Measurements from ENCODE around the gene TXNDC17. TPM values are rescaled to one million over a fixed set of nuclear protein-coding genes. Genes with fewer than 3 reads are reported as not detected.

Gene TXNDC17
- total RNA-seq, 2 donors from 2014 or later: 52.6 to 90.6 TPM

DNA sequence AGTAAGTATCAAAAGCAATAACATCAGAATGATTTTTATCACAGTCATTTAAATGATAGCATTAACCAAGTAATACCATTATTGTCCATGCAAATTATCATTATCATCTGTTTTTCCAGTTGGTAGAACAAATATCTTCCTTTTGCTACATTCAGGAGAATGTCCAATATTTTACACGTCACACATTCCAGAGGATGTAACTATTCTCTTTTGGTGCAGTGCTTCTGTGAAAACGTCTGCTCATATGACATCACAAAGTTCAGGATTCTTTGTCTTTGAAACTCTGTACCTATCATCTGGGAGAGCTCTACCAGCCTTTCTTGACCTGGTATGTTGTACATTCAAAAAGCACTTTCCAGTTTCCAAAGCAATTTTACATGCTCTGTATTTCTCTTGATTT is 44.3 kb upstream of the TXNDC17 start:
- Histone ChIP-seq H3K36me3 (peaks cover 17% of the 10 kb centered on the region), H3K9me3 (no peaks in the 10 kb centered on the region), H3K4me3 (no peak overlapping the region), H3K27ac (no peak overlapping the region), H3K4me1 (ENCODE audit: control insufficient read depth in 1 of 2, low read depth in 2 of 2) (peaks cover 13 to 19% of the 10 kb centered on the region in 2 donors), H3K27me3 (replicated peaks; ENCODE audit: insufficient read depth) (no peaks in the 10 kb centered on the region)
- TF ChIP-seq, protein P1, sequence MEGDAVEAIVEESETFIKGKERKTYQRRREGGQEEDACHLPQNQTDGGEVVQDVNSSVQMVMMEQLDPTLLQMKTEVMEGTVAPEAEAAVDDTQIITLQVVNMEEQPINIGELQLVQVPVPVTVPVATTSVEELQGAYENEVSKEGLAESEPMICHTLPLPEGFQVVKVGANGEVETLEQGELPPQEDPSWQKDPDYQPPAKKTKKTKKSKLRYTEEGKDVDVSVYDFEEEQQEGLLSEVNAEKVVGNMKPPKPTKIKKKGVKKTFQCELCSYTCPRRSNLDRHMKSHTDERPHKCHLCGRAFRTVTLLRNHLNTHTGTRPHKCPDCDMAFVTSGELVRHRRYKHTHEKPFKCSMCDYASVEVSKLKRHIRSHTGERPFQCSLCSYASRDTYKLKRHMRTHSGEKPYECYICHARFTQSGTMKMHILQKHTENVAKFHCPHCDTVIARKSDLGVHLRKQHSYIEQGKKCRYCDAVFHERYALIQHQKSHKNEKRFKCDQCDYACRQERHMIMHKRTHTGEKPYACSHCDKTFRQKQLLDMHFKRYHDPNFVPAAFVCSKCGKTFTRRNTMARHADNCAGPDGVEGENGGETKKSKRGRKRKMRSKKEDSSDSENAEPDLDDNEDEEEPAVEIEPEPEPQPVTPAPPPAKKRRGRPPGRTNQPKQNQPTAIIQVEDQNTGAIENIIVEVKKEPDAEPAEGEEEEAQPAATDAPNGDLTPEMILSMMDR (IDR thresholded peaks at IDR 0.05): no peak
- ATAC-seq (ENCODE audit: insufficient number of reproducible peaks, low FRiP score, low read depth) (no peak), DNase-seq (ENCODE audit: low spot score) (no peak)

DNA sequence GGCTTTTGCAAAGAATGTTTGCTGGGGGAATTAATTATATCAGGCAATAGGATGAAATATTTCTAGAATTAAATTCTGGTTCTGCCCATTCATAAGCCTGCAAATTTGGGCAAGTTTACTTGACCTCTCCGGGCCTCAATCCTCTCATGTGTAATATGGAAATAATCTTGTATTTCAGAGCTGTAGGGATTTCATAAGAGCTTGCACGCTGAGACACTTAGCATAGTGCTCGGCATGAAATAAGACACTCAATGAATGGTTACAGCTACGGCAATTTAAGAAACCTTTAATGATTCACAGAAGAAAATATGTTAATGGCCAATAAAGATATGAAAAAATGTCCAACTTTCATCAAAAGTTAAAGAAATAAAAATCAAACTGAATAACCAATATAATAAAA is 43.9 kb upstream of the TXNDC17 start:
- H3K27me3 ChIP-seq (replicated peaks; ENCODE audit: insufficient read depth): no peaks in the 10 kb centered on the region
- peaks cover 13 to 19% of the 10 kb centered on the region in 2 donors for H3K4me1 ChIP-seq (ENCODE audit: control insufficient read depth in 1 of 2, low read depth in 2 of 2)
- no peak overlapping the region for H3K27ac ChIP-seq
- H3K36me3 ChIP-seq: peaks cover 17% of the 10 kb centered on the region
- TF ChIP-seq, protein P1 (IDR thresholded peaks at IDR 0.05): no peak
- H3K4me3 ChIP-seq: no peak overlapping the region
- no peak for DNase-seq (ENCODE audit: low spot score)
- ATAC-seq (ENCODE audit: insufficient number of reproducible peaks, low FRiP score, low read depth): no peak
- H3K9me3 ChIP-seq: no peaks in the 10 kb centered on the region

DNA sequence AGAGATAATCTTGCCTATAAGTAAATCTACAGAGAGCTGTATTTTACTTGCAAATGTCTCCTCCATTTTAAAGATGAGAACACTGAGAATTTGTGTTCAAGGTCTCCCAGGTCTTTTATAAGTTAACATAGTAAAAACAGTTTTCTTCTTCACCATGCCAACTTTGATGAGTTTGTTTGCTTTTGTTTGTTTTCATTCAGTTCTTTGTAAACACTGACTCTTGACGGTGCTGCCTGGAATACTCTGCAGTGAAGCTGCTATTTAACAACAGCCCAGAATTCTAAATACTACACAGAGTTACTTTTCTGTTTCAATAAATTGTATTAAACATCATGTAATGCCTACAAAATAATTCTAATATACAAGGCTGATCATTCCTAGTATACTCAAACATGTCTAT is 43.1 kb upstream of the TXNDC17 start:
- H3K27ac ChIP-seq: no peak overlapping the region
- peaks cover 17% of the 10 kb centered on the region for H3K36me3 ChIP-seq
- DNase-seq (ENCODE audit: low spot score) (no peak), ATAC-seq (ENCODE audit: insufficient number of reproducible peaks, low FRiP score, low read depth) (no peak)
- H3K27me3 ChIP-seq (replicated peaks; ENCODE audit: insufficient read depth): no peaks in the 10 kb centered on the region
- H3K4me3 ChIP-seq: no peak overlapping the region
- no peaks in the 10 kb centered on the region for H3K9me3 ChIP-seq
- TF ChIP-seq, protein P1 (IDR thresholded peaks at IDR 0.05): no peak
- peaks cover 13 to 19% of the 10 kb centered on the region in 2 donors for H3K4me1 ChIP-seq (ENCODE audit: control insufficient read depth in 1 of 2, low read depth in 2 of 2)

DNA sequence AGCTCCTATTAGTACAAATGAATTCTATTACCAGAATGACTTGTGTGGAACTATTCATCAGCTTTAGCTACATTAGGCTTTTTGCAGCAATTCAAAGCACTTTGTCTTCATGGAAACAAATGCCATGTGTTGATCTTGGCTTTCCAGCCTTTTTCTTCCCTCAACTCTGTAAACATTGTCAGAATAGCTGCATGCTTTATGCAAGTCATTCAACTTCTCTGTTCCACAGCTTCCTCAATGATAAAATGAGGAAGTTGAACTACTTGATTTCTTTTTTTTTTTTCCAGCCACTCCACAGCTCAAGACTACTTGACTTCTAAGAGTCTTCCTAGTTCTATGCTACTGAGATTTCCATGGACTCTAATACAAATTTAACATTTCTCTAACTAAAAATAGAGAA is 41.5 kb upstream of the TXNDC17 start:
- no peak overlapping the region for H3K4me3 ChIP-seq
- DNase-seq (ENCODE audit: low spot score) (no peak), ATAC-seq (ENCODE audit: insufficient number of reproducible peaks, low FRiP score, low read depth) (no peak)
- H3K27me3 ChIP-seq (replicated peaks; ENCODE audit: insufficient read depth): no peaks in the 10 kb centered on the region
- no peaks in the 10 kb centered on the region for H3K9me3 ChIP-seq
- peak overlapping the region in 1 of 2 donors; percentile 41 for H3K27ac ChIP-seq
- H3K36me3 ChIP-seq: peaks cover 11% of the 10 kb centered on the region
- TF ChIP-seq, protein P1 (IDR thresholded peaks at IDR 0.05): no peak
- peaks cover 13 to 29% of the 10 kb centered on the region in 2 donors for H3K4me1 ChIP-seq (ENCODE audit: control insufficient read depth in 1 of 2, low read depth in 2 of 2)

DNA sequence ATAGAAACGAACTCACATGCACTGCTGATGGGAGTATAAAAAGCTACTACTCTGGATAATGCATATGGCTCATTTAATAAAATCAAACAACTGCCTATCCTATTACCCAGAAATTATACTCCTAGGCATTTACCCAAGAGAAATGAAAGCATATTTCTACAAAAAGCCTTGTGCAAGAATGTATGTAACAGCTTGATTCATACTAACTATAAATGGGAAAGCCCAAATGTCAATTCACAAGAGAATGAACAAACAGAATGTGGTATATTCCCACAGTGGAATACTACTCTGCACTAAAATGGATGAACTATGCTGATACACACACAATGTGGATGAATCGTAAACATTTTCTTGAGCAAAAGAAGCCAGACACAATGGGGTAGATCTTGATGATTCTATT is 38.7 kb upstream of the TXNDC17 start:
- Histone ChIP-seq H3K27ac (no peak overlapping the region), H3K9me3 (no peaks in the 10 kb centered on the region), H3K4me1 (ENCODE audit: control insufficient read depth in 1 of 2, low read depth in 2 of 2) (peaks cover 13 to 29% of the 10 kb centered on the region in 2 donors), H3K27me3 (replicated peaks; ENCODE audit: insufficient read depth) (no peaks in the 10 kb centered on the region), H3K4me3 (no peak overlapping the region), H3K36me3 (peaks cover 8% of the 10 kb centered on the region)
- DNase-seq (ENCODE audit: low spot score) (no peak), ATAC-seq (ENCODE audit: insufficient number of reproducible peaks, low FRiP score, low read depth) (no peak)
- TF ChIP-seq, protein P1 (IDR thresholded peaks at IDR 0.05): no peak

Measured in thoracic aorta (tissue), 2 donors.